ENCODE data around the gene SSR1.

DNA sequence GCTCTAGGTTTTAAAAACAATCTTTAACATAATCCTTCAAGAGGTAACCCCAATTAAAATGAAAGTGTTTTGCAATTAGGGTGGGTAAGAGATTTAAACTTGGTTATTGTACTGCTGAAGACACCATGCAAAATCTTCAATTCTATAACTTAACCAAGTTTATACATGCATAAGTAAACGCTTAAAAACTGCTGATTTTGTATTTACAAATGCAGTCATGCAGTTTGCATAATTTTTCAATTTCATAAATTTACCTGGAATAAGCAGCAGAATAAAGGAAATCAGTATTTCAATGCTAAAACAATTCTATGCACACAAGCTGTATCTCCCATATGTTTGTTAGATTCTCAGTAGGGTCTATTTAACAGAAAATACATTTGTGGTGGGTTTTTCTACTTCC is 22.9 kb downstream of the SSR1 start:
- no peak for TF ChIP-seq ZFX (IDR thresholded peaks at IDR 0.05; ENCODE audit: borderline replicate concordance)
- TF ChIP-seq, protein P1, sequence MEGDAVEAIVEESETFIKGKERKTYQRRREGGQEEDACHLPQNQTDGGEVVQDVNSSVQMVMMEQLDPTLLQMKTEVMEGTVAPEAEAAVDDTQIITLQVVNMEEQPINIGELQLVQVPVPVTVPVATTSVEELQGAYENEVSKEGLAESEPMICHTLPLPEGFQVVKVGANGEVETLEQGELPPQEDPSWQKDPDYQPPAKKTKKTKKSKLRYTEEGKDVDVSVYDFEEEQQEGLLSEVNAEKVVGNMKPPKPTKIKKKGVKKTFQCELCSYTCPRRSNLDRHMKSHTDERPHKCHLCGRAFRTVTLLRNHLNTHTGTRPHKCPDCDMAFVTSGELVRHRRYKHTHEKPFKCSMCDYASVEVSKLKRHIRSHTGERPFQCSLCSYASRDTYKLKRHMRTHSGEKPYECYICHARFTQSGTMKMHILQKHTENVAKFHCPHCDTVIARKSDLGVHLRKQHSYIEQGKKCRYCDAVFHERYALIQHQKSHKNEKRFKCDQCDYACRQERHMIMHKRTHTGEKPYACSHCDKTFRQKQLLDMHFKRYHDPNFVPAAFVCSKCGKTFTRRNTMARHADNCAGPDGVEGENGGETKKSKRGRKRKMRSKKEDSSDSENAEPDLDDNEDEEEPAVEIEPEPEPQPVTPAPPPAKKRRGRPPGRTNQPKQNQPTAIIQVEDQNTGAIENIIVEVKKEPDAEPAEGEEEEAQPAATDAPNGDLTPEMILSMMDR (IDR thresholded peaks at IDR 0.05) = no peak

Measured in 22Rv1 (cell line).